ENCODE results near the gene RIMBP2.

Gene RIMBP2

DNA sequence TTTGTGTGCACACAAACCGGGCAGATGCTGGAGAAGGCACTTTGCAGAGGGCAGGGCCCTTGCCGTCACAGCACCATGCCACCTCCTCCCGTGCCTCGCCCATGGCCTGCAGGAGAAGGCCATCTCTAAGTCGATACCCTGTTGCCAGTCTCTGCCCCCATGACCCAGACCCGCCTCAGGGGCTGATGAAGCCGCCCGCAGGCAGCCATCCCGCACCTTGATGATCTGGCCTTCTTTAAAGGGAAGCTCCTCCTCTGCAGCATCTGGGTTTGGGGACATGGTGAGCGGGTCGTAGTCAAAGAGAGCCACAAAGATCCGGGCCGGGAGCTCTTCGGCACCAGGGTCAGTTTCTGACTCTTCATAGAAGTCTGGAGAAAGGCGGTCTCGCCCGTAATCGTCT, 302.2 kb downstream of the RIMBP2 start:
- no peak overlapping the region for H3K4me3 ChIP-seq (ENCODE audit: low read depth, low read length, poor library complexity, severe bottlenecking)
- no peaks in the 10 kb centered on the region for H4K20me1 ChIP-seq (ENCODE audit: insufficient read depth, low read length)
- no peaks in the 10 kb centered on the region for H3K9me2 ChIP-seq (ENCODE audit: low read depth, low read length)
- H3K79me2 ChIP-seq (ENCODE audit: insufficient read depth, low read length) = no peaks in the 10 kb centered on the region
- no peak overlapping the region for H2AFZ ChIP-seq (ENCODE audit: low read length)
- TF ChIP-seq EZH2 (IDR thresholded peaks at IDR 0.05; ENCODE audit: borderline replicate concordance, low read length) = no peak
- TF ChIP-seq, protein P1, sequence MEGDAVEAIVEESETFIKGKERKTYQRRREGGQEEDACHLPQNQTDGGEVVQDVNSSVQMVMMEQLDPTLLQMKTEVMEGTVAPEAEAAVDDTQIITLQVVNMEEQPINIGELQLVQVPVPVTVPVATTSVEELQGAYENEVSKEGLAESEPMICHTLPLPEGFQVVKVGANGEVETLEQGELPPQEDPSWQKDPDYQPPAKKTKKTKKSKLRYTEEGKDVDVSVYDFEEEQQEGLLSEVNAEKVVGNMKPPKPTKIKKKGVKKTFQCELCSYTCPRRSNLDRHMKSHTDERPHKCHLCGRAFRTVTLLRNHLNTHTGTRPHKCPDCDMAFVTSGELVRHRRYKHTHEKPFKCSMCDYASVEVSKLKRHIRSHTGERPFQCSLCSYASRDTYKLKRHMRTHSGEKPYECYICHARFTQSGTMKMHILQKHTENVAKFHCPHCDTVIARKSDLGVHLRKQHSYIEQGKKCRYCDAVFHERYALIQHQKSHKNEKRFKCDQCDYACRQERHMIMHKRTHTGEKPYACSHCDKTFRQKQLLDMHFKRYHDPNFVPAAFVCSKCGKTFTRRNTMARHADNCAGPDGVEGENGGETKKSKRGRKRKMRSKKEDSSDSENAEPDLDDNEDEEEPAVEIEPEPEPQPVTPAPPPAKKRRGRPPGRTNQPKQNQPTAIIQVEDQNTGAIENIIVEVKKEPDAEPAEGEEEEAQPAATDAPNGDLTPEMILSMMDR (IDR thresholded peaks at IDR 0.05; ENCODE audit: low read length) = no peak
- no peaks in the 10 kb centered on the region for H3K9me3 ChIP-seq (ENCODE audit: low read length)
- no peak overlapping the region for H3K27ac ChIP-seq (ENCODE audit: low read depth, low read length, poor library complexity, severe bottlenecking)
- H3K4me2 ChIP-seq (ENCODE audit: low read length) = no peak overlapping the region
- no peaks in the 10 kb centered on the region for H3K27me3 ChIP-seq (ENCODE audit: insufficient read depth, low read length)
- H3K9ac ChIP-seq (ENCODE audit: low read length) = no peak overlapping the region
- H3F3A ChIP-seq (ENCODE audit: insufficient read depth, low read length) = no peaks in the 10 kb centered on the region
- H3K4me1 ChIP-seq (ENCODE audit: insufficient read depth, low read length, severe bottlenecking) = no peaks in the 10 kb centered on the region
- no peaks in the 10 kb centered on the region for H3K36me3 ChIP-seq (ENCODE audit: insufficient read depth, low read length)

DNA sequence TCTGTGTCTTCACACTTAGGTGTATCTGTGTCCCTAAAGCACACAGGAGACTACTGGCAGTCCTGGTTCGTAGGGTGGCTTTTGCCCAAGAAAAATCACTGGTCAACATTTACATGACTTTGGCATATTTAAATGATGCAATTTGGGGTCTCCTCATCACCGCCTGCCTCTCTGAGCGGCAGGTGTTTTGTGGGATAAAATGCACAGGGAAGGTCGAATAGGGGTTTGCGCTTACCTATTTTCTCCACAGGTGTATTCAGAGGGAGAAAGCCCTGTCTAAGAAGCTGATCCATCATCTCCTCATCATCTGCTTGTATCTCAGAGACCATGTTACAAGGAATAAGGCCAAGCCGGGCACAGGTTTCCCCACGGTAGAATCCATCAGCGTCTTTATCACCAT, 303.7 kb downstream of the RIMBP2 start:
- no peak overlapping the region for H2AFZ ChIP-seq (ENCODE audit: low read length)
- TF ChIP-seq EZH2 (IDR thresholded peaks at IDR 0.05; ENCODE audit: borderline replicate concordance, low read length) = no peak
- TF ChIP-seq, protein P1 (IDR thresholded peaks at IDR 0.05; ENCODE audit: low read length) = no peak
- no peaks in the 10 kb centered on the region for H3K9me2 ChIP-seq (ENCODE audit: low read depth, low read length)
- H3K9me3 ChIP-seq (ENCODE audit: low read length) = no peaks in the 10 kb centered on the region
- no peaks in the 10 kb centered on the region for H3F3A ChIP-seq (ENCODE audit: insufficient read depth, low read length)
- no peaks in the 10 kb centered on the region for H4K20me1 ChIP-seq (ENCODE audit: insufficient read depth, low read length)
- no peak overlapping the region for H3K9ac ChIP-seq (ENCODE audit: low read length)
- H3K4me1 ChIP-seq (ENCODE audit: insufficient read depth, low read length, severe bottlenecking) = no peaks in the 10 kb centered on the region
- no peak overlapping the region for H3K4me3 ChIP-seq (ENCODE audit: low read depth, low read length, poor library complexity, severe bottlenecking)
- no peaks in the 10 kb centered on the region for H3K27me3 ChIP-seq (ENCODE audit: insufficient read depth, low read length)
- no peak overlapping the region for H3K27ac ChIP-seq (ENCODE audit: low read depth, low read length, poor library complexity, severe bottlenecking)
- H3K36me3 ChIP-seq (ENCODE audit: insufficient read depth, low read length) = no peaks in the 10 kb centered on the region
- no peak overlapping the region for H3K4me2 ChIP-seq (ENCODE audit: low read length)
- no peaks in the 10 kb centered on the region for H3K79me2 ChIP-seq (ENCODE audit: insufficient read depth, low read length)

DNA sequence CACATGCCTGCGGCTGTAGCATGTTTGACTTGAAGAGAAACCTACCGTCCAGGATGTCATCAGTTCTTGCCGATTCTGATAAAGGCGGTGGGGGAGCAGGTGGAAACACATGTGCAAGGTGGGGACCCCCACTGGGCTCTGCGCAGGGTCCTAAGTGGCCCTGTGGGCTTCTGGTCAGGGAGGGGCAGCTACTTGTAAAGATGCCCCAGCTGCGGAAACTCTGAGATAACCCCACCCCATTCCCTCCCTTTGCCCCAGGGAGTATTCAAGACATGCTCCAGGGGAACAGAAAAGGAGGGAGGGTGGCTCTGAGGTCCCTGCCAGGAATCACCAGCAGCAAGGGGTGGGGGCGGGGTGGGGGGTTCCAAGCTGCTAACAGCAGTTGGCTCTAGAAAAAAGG, 310.8 kb downstream of the RIMBP2 start:
- H3K9me2 ChIP-seq (ENCODE audit: low read depth, low read length) = no peaks in the 10 kb centered on the region
- H3K4me1 ChIP-seq (ENCODE audit: insufficient read depth, low read length, severe bottlenecking) = no peaks in the 10 kb centered on the region
- no peak overlapping the region for H3K4me2 ChIP-seq (ENCODE audit: low read length)
- no peak overlapping the region for H3K27ac ChIP-seq (ENCODE audit: low read depth, low read length, poor library complexity, severe bottlenecking)
- H4K20me1 ChIP-seq (ENCODE audit: insufficient read depth, low read length) = no peaks in the 10 kb centered on the region
- TF ChIP-seq, protein P1 (IDR thresholded peaks at IDR 0.05; ENCODE audit: low read length) = no peak
- no peak for TF ChIP-seq EZH2 (IDR thresholded peaks at IDR 0.05; ENCODE audit: borderline replicate concordance, low read length)
- H3K36me3 ChIP-seq (ENCODE audit: insufficient read depth, low read length) = no peaks in the 10 kb centered on the region
- H3K27me3 ChIP-seq (ENCODE audit: insufficient read depth, low read length) = no peaks in the 10 kb centered on the region
- no peaks in the 10 kb centered on the region for H3K79me2 ChIP-seq (ENCODE audit: insufficient read depth, low read length)
- H3K9ac ChIP-seq (ENCODE audit: low read length) = no peak overlapping the region
- no peak overlapping the region for H2AFZ ChIP-seq (ENCODE audit: low read length)
- H3K4me3 ChIP-seq (ENCODE audit: low read depth, low read length, poor library complexity, severe bottlenecking) = no peak overlapping the region
- no peaks in the 10 kb centered on the region for H3F3A ChIP-seq (ENCODE audit: insufficient read depth, low read length)
- no peaks in the 10 kb centered on the region for H3K9me3 ChIP-seq (ENCODE audit: low read length)
